Endothelial cell (in vitro differentiated cells): ENCODE results near the gene HECA. TPM values are rescaled to one million over a fixed set of nuclear protein-coding genes. Genes with fewer than 3 reads are reported as not detected.

Experiments used
- DNase-seq: peaks from one replicate; pipeline ENCODE4 v3.0.0; 2021; ENCODE audit warnings: low spot score
- H3K27ac Mint-ChIP-seq: one replicate; pipeline ENCODE4 v1.8.0; 2021; ENCODE audit warnings: mixed read lengths, inconsistent platforms; ENCODE audit not compliant: unreplicated experiment
- H3K27me3 Mint-ChIP-seq: one replicate; pipeline ENCODE4 v1.8.0; 2021; ENCODE audit warnings: mild to moderate bottlenecking, moderate library complexity, mixed read lengths, inconsistent platforms; ENCODE audit not compliant: unreplicated experiment
- H3K36me3 Mint-ChIP-seq: one replicate; pipeline ENCODE4 v1.8.0; 2021; ENCODE audit warnings: mild to moderate bottlenecking, low read depth, mixed read lengths, inconsistent platforms; ENCODE audit not compliant: unreplicated experiment
- H3K4me1 Mint-ChIP-seq: one replicate; pipeline ENCODE4 v1.8.0; 2021; ENCODE audit warnings: mild to moderate bottlenecking, mixed read lengths, inconsistent platforms; ENCODE audit not compliant: unreplicated experiment
- H3K4me3 Mint-ChIP-seq: one replicate; pipeline ENCODE4 v1.8.0; 2021; ENCODE audit warnings: mild to moderate bottlenecking, mixed read lengths, inconsistent platforms; ENCODE audit not compliant: unreplicated experiment
- H3K9me3 Mint-ChIP-seq: one replicate; pipeline ENCODE4 v1.8.0; 2021; ENCODE audit warnings: mixed read lengths, inconsistent platforms; ENCODE audit not compliant: unreplicated experiment
- long read RNA-seq: library from polyadenylated mRNA; unstranded; transcript quantifications from one replicate; pipeline ENCODE4 v2.0.0, GENCODE V29; 2020; ENCODE audit not compliant: unreplicated experiment
- total RNA-seq: library from RNA; stranded (reverse); fragmentation: NEBNext Ultra II Directional; extraction: Animal tissue kit (Norgen Biotek cat#: 25700); gene quantifications from one replicate; pipeline ENCODE4 v1.2.1, GENCODE V29; 2021; ENCODE audit not compliant: unreplicated experiment
- TF ChIP-seq, protein P1 (sequence below): fragments of 200-600 bp; sonication (generic); IDR thresholded peaks from one replicate; pipeline ENCODE4 v1.5.0; 2021; ENCODE audit warnings: antibody characterized with exemption; ENCODE audit not compliant: unreplicated experiment

Gene HECA, protein sequence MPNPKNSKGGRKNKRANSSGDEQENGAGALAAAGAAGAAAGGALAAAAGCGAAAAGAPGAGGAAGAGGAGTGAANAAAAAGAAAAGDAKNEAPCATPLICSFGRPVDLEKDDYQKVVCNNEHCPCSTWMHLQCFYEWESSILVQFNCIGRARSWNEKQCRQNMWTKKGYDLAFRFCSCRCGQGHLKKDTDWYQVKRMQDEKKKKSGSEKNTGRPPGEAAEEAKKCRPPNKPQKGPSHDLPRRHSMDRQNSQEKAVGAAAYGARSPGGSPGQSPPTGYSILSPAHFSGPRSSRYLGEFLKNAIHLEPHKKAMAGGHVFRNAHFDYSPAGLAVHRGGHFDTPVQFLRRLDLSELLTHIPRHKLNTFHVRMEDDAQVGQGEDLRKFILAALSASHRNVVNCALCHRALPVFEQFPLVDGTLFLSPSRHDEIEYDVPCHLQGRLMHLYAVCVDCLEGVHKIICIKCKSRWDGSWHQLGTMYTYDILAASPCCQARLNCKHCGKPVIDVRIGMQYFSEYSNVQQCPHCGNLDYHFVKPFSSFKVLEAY
- 36.7 TPM for total RNA-seq
- long read RNA-seq, partial matches to known transcripts = 0 of 2 reads
- long read RNA-seq, other reads (novel, unspliced or antisense) = 2 of 2 reads

GRCh38 chr6:139134817-139135577 lies at the start of gene HECA:
Gene HECA, plus strand, starts transcription at chr6:139135080. Its CDS starts 317 bp downstream, at chr6:139135397.
- Mint-ChIP-seq H3K36me3 (peaks cover 13% of the 10 kb centered on the region), H3K9me3 (no peaks in the 10 kb centered on the region), H3K4me3 (peak within 1 kb of the TSS; percentile 95), H3K27ac (peak within 1 kb of the TSS; percentile 96), H3K4me1 (peaks cover 27% of the 10 kb centered on the region), H3K27me3 (peaks cover 5% of the 10 kb centered on the region)
- TF ChIP-seq, protein P1, sequence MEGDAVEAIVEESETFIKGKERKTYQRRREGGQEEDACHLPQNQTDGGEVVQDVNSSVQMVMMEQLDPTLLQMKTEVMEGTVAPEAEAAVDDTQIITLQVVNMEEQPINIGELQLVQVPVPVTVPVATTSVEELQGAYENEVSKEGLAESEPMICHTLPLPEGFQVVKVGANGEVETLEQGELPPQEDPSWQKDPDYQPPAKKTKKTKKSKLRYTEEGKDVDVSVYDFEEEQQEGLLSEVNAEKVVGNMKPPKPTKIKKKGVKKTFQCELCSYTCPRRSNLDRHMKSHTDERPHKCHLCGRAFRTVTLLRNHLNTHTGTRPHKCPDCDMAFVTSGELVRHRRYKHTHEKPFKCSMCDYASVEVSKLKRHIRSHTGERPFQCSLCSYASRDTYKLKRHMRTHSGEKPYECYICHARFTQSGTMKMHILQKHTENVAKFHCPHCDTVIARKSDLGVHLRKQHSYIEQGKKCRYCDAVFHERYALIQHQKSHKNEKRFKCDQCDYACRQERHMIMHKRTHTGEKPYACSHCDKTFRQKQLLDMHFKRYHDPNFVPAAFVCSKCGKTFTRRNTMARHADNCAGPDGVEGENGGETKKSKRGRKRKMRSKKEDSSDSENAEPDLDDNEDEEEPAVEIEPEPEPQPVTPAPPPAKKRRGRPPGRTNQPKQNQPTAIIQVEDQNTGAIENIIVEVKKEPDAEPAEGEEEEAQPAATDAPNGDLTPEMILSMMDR = no peak
- peak; percentile 99 for DNase-seq

DNA sequence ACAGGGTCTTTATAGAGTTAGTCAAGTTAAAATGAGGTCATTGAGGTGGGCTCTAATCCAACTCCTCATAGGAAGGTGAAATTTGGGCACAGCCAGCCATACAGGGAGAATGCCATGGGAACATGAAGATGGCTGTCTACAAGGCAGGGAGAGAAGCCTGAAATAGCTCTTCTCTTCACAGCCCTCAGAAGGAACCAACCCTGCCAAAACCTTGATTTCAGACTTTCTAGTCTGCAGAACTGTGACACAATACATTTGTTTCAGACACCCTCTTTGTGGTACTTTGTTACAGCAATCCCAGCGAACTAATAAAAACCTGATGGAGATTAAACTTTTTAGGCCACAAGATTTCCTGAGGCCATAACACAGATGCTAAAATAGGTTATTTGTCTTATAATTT lies 43.1 kb upstream of the HECA start:
- Mint-ChIP-seq H3K4me1 (no peaks in the 10 kb centered on the region), H3K9me3 (no peaks in the 10 kb centered on the region), H3K27ac (no peak overlapping the region), H3K27me3 (no peaks in the 10 kb centered on the region), H3K36me3 (no peaks in the 10 kb centered on the region), H3K4me3 (no peak overlapping the region)
- TF ChIP-seq, protein P1 = no peak
- DNase-seq = no peak

DNA sequence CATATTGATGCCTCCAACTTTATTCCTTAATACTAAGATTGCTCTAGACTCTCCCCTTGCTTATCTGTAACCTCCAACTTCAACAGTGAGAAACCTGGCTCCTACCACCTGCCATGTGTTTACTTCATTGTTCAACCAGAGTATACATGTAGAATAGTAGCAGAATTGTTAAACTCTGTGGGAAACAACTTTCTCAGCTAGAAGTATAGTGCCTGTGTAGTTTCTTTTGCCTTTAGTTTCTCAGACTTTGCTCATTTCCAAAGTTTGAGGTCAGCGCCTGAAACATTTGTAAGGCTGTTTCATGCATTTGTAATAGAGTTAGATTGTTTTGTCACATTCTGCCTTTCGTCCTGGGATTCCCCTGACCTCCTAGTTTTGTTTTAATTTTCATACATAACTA lies 34.9 kb upstream of the HECA start:
- Mint-ChIP-seq H3K27me3 (no peaks in the 10 kb centered on the region), H3K4me3 (no peak overlapping the region), H3K4me1 (no peaks in the 10 kb centered on the region), H3K27ac (no peak overlapping the region), H3K9me3 (no peaks in the 10 kb centered on the region), H3K36me3 (no peaks in the 10 kb centered on the region)
- TF ChIP-seq, protein P1 = no peak
- DNase-seq = no peak

GRCh38 chr6:139107051-139107450 lies 27.8 kb upstream of the HECA start:
- H3K27ac Mint-ChIP-seq = no peak overlapping the region
- no peak for DNase-seq
- H3K4me3 Mint-ChIP-seq = no peak overlapping the region
- H3K27me3 Mint-ChIP-seq = no peaks in the 10 kb centered on the region
- TF ChIP-seq, protein P1 = no peak
- H3K4me1 Mint-ChIP-seq = no peaks in the 10 kb centered on the region
- H3K36me3 Mint-ChIP-seq = no peaks in the 10 kb centered on the region
- no peaks in the 10 kb centered on the region for H3K9me3 Mint-ChIP-seq
